NCI-H1436 treated with DMSO at 0.1 percent for 48 hours (cell line): ENCODE data around the gene PARD3B.
"Not testable (repeated sequence)": the region's sequence is repeated elsewhere in the genome, so short reads cannot be mapped to it uniquely, and the experiment has no call there.

Experiments used
- DNase-seq: peaks from one replicate; lab custom pipeline; 2025; lab: John Stamatoyannopoulos, UW

Gene PARD3B

DNA sequence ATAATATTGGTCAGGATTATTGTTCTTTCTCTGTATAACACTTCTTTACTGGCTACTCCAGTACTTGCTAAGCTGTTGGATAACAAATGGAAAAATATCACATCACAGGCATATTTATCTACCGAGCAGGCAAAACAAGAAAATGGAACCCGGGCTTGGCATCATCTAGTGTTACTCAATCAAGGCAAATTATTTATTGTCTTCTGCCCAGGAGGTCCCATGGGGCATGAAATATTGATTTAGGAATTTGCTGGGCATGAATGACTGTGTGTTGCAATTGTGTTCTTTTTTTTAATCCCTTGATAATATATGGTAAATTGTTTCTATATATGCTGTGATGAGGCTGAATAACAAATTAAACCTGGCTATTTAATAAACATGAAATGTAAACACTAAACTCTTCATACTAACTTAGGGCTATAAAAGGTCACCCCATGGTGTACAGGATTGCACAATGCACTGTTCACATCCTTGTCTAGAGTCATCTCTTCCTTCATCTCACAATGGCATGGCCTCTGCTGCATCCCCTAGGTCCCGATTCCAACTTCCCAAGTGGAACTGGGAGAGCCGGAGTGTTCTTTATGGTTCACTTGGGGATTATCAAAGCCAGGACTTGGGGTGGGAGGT lies 2.2 kb upstream of the PARD3B start:
- DNase-seq, result no peak

GRCh38 chr2:204545861-204546735 lies 823 bp downstream of the PARD3B start:
- DNase-seq, result no peak

- no peak for DNase-seq
These were observed 5.7 kb downstream of the PARD3B start for GRCh38 chr2:204550751-204551511.

GRCh38 chr2:204551512-204551863 lies 6.2 kb downstream of the PARD3B start:
- DNase-seq, result no peak

DNA sequence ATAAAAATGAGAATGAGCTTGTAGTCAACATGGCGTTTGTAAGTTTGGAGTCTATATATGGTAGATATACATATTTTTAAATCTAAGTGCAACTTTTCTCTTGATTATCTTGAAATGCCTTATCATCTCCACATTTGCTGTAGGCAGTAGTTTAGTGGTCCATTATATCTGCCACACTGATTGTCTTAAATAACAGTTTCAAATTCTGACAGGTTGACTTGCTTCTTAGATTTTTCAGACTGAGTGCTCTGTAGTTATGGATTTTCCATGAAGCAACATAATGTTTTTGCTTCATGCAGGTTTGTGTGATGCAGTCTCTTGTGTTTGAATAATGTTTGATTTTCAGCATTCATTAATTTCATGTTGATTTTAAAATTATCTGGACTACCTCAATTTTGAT lies 12.3 kb downstream of the PARD3B start:
- DNase-seq, result no peak

DNA sequence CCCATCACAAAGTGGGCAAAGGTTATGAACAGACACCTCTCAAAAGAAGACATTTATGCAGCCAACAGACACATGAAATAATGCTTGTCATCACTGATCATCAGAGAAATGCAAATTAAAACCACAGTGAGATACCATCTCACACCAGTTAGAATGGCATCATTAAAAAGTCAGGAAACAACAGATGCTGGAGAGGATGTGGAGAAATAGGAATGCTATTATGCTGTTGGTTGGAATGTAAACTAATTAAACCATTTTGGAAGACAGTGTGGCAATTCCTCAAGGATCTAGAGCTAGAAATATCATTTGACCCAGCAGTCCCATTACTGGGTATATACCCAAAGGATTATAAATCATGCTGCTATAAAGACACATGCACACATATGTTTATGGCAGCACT lies 14.1 kb downstream of the PARD3B start:
- DNase-seq, result not testable (repeated sequence)

- DNase-seq, result no peak
These were observed 15.6 kb downstream of the PARD3B start for GRCh38 chr2:204560902-204561301.

GRCh38 chr2:204561771-204562170 lies 16.5 kb downstream of the PARD3B start:
- DNase-seq, result no peak

- no peak for DNase-seq
These were observed 21.2 kb downstream of the PARD3B start for GRCh38 chr2:204566439-204566838.

- no peak for DNase-seq
These were observed 25.1 kb downstream of the PARD3B start for GRCh38 chr2:204570421-204570820.

GRCh38 chr2:204571041-204571440 lies 25.8 kb downstream of the PARD3B start:
- DNase-seq, result no peak

- no peak for DNase-seq
These were observed 26.6 kb downstream of the PARD3B start for GRCh38 chr2:204571911-204572310.

- DNase-seq, result no peak
These were observed 27.9 kb downstream of the PARD3B start for GRCh38 chr2:204573221-204573620.

- no peak for DNase-seq
These were observed 29.2 kb downstream of the PARD3B start for GRCh38 chr2:204574486-204574885.

DNA sequence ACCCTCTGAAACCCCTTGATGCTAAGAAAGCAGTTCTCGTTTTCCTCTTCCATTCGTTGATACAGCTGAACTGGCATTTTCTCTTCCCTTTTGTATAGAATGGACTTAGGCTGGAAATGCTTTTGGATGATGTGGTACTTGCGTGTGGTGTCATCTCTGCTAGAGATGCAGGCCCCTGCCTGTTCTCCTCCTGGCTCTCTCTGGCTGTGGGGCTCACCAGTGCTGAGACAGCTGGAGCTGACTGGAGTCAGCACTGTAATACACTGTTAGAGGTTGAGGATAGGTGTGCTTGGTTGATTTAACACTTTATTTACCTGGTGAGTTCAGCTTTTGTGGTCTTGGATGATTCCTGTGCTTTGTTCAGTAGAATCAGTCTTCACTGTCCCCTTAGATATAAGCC lies 30.2 kb downstream of the PARD3B start:
- no peak for DNase-seq

DNA sequence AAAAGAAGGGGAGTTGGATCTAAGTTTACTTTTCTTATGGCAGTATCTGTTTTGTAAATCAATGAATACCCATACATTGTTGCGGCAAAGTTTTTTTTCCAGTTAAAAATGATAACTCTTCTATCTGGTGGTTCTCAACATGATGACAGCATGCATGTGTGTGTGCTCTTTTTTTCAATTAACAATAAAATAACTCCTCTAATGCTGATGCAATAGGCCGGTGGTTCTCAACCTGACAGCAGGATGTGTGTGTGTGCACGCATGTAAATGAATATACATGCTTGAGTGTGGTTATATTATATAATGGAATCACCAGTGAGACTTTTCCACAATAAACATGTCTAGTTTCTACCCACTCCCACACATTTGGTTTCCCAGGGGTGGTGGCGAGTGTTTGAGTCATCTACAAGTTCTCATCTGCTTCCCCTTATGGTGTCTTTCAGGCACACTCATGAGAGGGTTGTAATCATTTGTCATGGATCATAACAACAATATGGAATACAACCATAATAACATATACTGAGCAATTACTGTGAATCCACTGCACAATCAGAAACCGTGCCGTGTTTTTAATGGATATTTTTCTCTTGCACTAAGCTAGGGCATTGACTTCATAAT lies 31.2 kb downstream of the PARD3B start:
- no peak for DNase-seq

DNA sequence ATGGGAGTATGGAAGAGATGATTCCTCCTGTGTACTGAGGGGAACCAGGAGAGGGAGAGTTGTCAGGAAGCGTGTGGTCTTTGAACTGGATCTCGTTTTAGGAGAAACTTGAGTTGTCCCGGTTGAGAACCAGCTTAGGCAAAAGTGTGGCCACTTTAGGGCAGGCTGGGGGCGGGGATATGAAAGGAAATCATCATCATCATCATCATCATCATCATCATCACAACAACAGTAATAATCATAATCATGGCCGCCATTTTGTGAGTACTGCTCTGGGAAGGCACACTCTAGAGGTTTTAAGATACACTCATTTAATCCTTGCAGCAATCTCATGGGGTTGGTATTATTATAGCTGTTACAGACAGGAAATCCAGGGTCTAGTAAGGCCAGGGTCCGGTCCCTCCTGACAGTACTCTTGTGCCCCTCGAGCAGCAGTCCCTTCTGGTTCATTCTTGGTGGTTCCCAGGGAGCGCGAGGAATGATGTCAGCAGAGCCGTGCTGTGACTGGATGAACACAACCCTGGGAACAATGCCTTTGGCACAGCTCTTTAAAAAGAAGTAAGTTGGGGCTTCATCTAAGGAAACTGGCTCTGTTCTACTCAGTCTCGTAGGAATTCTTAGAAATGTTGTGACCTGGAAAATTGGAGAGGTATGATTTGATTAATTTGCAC lies 33.8 kb downstream of the PARD3B start:
- DNase-seq, result no peak

- no peak for DNase-seq
These were observed 36.7 kb downstream of the PARD3B start for GRCh38 chr2:204581946-204582345.

GRCh38 chr2:204583773-204584172 lies 38.5 kb downstream of the PARD3B start:
- DNase-seq, result no peak

- no peak for DNase-seq
These were observed 40.7 kb downstream of the PARD3B start for GRCh38 chr2:204585930-204586329.

- DNase-seq, result no peak
These were observed 41.3 kb downstream of the PARD3B start for GRCh38 chr2:204586444-204587180.
